ENCODE results near the gene CSAD. TPM values are rescaled to one million over a fixed set of nuclear protein-coding genes. Genes with fewer than 3 reads are reported as not detected.

Gene CSAD
- total and polyA plus RNA-seq, 2 of the 13 experiments (the other 11 are each of a cell fraction or from before 2014, with no cell fraction given): 7.2 to 23.5 TPM

DNA sequence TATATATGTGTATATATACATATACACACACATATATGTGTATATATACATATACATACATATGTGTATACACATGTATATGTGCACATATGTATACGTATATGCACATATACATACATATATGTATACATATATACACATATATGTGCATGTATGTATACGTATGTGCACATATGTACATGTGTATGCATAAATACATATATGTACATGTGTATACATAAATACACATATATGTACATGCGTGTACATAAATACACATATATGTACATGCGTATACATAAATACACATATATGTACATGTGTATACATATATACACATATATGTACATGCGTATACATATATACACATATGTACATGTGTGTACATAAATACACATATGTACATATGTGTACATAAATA, 33.5 kb downstream of the CSAD start:
- POLR2A ChIA-PET: no interaction called here
- BruUV-seq (replicated peaks): no TSS peak
- peaks cover 23% of the 10 kb centered on the region for H3K4me1 ChIP-seq (ENCODE audit: insufficient read depth, low read length)
- no peaks in the 10 kb centered on the region for H3K36me3 ChIP-seq (replicated peaks in 1 of 2; ENCODE audit: control insufficient read depth in 1 of 2, insufficient read depth in 2 of 2, low read length in 2 of 2)
- no peak for ATAC-seq
- no peaks in the 10 kb centered on the region for H4K20me1 ChIP-seq (ENCODE audit: insufficient read depth, low read length)
- H3K79me2 ChIP-seq (ENCODE audit: insufficient read depth, low read length): no peaks in the 10 kb centered on the region
- H3K27ac ChIP-seq (ENCODE audit: extremely low read length, insufficient read depth, low read length): no peak overlapping the region
- in situ Hi-C loops (cut with HindIII; ENCODE audit: extremely low pct_ligation_motif_present, low pct_unique_long_range_greater_than_20kb) (no loop called here), intact Hi-C loops (cut with micrococcal nuclease; ENCODE audit: unreplicated experiment) (loop anchor here (5.0 kb wide), 1 partner anchor 45 kb away; the partner anchor contains the start of gene SOAT2)
- 92% methylated on average over 5 of the region's 5 CpGs for WGBS (ENCODE audit: low lambda C conversion rate)
- H3K9me3 ChIP-seq (ENCODE audit: low read length): no peaks in the 10 kb centered on the region
- CTCF ChIA-PET (ENCODE audit: low intra/inter-chr PET ratio, low total read pairs): no interaction called here
- H3K27me3 ChIP-seq (ENCODE audit: control insufficient read depth in 1 of 2, insufficient read depth in 2 of 2, low read length in 2 of 2): no peaks in the 10 kb centered on the region
- no peak overlapping the region for H2AFZ ChIP-seq (ENCODE audit: low read length)
- H3K4me2 ChIP-seq (ENCODE audit: low read depth, low read length): no peak overlapping the region
- TF ChIP-seq KLF11 (CRISPR knock-in tag; IDR thresholded peaks at IDR 0.05): no peak
- TF ChIP-seq, protein P1, sequence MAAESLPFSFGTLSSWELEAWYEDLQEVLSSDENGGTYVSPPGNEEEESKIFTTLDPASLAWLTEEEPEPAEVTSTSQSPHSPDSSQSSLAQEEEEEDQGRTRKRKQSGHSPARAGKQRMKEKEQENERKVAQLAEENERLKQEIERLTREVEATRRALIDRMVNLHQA (CRISPR knock-in tag; IDR thresholded peaks at IDR 0.05): no peak
- TF ChIP-seq TP53 (CRISPR knock-in tag; conservative IDR thresholded peaks at IDR 0.05): no peak
- H3K9ac ChIP-seq (ENCODE audit: insufficient read depth, low read depth, low read length): no peak overlapping the region
- no peak overlapping the region for H3K4me3 ChIP-seq (replicated peaks in 1 of 3; ENCODE audit: insufficient read depth in 1 of 3, low read depth in 2 of 3, low read length in 3 of 3)
- DNase-seq (ENCODE audit: low spot score): no peak
- no peak for FAIRE-seq

DNA sequence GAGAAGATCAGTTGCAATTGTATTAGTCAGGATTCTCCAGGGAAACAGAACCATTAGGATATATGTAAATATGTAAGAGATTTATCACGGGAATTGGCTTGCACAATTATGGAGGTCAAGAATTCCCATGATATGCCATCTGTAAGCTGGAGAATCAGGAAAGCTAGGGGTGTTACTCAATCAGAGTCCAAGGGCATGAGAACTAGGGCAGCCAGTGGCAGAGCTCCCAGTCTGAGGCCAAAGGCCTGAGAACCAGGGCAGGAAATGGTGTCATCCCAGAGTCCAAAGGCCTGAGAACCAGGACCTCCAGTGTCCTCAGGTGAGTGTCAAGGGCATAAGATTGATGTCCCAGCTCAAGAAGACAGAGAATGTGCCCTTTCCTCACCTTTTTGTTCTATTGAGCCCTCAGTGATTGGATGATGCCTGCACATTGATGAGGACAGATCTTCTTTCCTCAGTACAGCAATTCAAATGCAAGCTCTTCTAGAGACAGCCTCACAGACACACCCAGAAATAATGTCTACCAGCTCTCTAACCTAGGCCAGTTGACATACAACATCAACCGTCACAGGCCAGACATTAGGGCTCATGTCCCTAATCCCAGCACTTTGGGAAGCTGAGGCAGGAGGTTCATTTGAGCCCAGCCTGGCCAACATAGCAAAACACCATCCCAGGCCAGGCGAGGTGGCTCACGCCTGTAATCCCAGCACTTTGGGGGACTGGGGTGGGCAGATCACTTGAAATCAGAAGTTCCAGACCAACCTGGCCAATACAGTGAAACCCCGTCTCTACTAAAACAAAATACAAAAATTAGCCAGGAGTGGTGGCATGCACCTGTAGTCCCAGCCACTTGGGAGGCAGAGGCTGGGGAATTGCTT, 35.1 kb downstream of the CSAD start:
- no peak overlapping the region for H3K4me2 ChIP-seq (ENCODE audit: low read depth, low read length)
- in situ Hi-C loops (cut with HindIII; ENCODE audit: extremely low pct_ligation_motif_present, low pct_unique_long_range_greater_than_20kb): no loop called here
- CTCF ChIA-PET (ENCODE audit: low intra/inter-chr PET ratio, low total read pairs): no interaction called here
- H3K4me1 ChIP-seq (ENCODE audit: insufficient read depth, low read length): peaks cover 23% of the 10 kb centered on the region
- H3K9me3 ChIP-seq (ENCODE audit: low read length): no peaks in the 10 kb centered on the region
- FAIRE-seq: peak; percentile 91
- H3K36me3 ChIP-seq (replicated peaks in 1 of 2; ENCODE audit: control insufficient read depth in 1 of 2, insufficient read depth in 2 of 2, low read length in 2 of 2): no peaks in the 10 kb centered on the region
- no peak overlapping the region for H3K4me3 ChIP-seq (replicated peaks in 1 of 3; ENCODE audit: insufficient read depth in 1 of 3, low read depth in 2 of 3, low read length in 3 of 3)
- H3K9ac ChIP-seq (ENCODE audit: insufficient read depth, low read depth, low read length): no peak overlapping the region
- no peaks in the 10 kb centered on the region for H3K27me3 ChIP-seq (ENCODE audit: control insufficient read depth in 1 of 2, insufficient read depth in 2 of 2, low read length in 2 of 2)
- POLR2A ChIA-PET: interaction anchor here (1.0 to 1.4 kb wide), 4 partner anchors 15 to 67 kb away, joined by 3 to 18 read pairs (median 10); partner anchors contain the start of genes SOAT2 and SPRYD3
- H3K27ac ChIP-seq (ENCODE audit: extremely low read length, insufficient read depth, low read length): no peak overlapping the region
- no peaks in the 10 kb centered on the region for H4K20me1 ChIP-seq (ENCODE audit: insufficient read depth, low read length)
- no peak overlapping the region for H2AFZ ChIP-seq (ENCODE audit: low read length)
- WGBS (ENCODE audit: low lambda C conversion rate): 34% methylated on average over 5 of the region's 5 CpGs
- ATAC-seq: peak; percentile 98
- intact Hi-C loops (cut with micrococcal nuclease; ENCODE audit: unreplicated experiment): loop anchor here (5.0 kb wide), 1 partner anchor 43 kb away; the partner anchor contains the start of gene SOAT2
- DNase-seq (ENCODE audit: low spot score): peak; percentile 84
- BruUV-seq (replicated peaks): no TSS peak
- H3K79me2 ChIP-seq (ENCODE audit: insufficient read depth, low read length): no peaks in the 10 kb centered on the region
- TF ChIP-seq FOXP1 (IDR thresholded peaks at IDR 0.05): no peak
- peak; percentile 37; the same call in 1 of the 2 replicates for TF ChIP-seq FOXP1 (CRISPR knock-in tag; IDR thresholded peaks at IDR 0.05)
- peak; percentile 41 for TF ChIP-seq FOXA3 (CRISPR knock-in tag; IDR thresholded peaks at IDR 0.05)
- TF ChIP-seq, protein P2, sequence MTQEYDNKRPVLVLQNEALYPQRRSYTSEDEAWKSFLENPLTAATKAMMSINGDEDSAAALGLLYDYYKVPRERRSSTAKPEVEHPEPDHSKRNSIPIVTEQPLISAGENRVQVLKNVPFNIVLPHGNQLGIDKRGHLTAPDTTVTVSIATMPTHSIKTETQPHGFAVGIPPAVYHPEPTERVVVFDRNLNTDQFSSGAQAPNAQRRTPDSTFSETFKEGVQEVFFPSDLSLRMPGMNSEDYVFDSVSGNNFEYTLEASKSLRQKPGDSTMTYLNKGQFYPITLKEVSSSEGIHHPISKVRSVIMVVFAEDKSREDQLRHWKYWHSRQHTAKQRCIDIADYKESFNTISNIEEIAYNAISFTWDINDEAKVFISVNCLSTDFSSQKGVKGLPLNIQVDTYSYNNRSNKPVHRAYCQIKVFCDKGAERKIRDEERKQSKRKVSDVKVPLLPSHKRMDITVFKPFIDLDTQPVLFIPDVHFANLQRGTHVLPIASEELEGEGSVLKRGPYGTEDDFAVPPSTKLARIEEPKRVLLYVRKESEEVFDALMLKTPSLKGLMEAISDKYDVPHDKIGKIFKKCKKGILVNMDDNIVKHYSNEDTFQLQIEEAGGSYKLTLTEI (CRISPR knock-in tag; conservative IDR thresholded peaks at IDR 0.05): no peak
- TF ChIP-seq, protein P3, sequence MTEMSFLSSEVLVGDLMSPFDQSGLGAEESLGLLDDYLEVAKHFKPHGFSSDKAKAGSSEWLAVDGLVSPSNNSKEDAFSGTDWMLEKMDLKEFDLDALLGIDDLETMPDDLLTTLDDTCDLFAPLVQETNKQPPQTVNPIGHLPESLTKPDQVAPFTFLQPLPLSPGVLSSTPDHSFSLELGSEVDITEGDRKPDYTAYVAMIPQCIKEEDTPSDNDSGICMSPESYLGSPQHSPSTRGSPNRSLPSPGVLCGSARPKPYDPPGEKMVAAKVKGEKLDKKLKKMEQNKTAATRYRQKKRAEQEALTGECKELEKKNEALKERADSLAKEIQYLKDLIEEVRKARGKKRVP (CRISPR knock-in tag; IDR thresholded peaks at IDR 0.05): no peak
- TF ChIP-seq PHB2 (IDR thresholded peaks at IDR 0.05; ENCODE audit: partially characterized antibody): no peak
- no peak for TF ChIP-seq ZNF550 (CRISPR knock-in tag; IDR thresholded peaks at IDR 0.05; ENCODE audit: borderline replicate concordance)
- no peak for TF ChIP-seq KMT2A (CRISPR knock-in tag; IDR thresholded peaks at IDR 0.05)
- 0 out of 3 replicates have a peak, but pooled peaks have one; percentile 26 for TF ChIP-seq MXI1 (IDR thresholded peaks at IDR 0.05; ENCODE audit: borderline replicate concordance, low read depth, low read length)
- TF ChIP-seq, protein P4, sequence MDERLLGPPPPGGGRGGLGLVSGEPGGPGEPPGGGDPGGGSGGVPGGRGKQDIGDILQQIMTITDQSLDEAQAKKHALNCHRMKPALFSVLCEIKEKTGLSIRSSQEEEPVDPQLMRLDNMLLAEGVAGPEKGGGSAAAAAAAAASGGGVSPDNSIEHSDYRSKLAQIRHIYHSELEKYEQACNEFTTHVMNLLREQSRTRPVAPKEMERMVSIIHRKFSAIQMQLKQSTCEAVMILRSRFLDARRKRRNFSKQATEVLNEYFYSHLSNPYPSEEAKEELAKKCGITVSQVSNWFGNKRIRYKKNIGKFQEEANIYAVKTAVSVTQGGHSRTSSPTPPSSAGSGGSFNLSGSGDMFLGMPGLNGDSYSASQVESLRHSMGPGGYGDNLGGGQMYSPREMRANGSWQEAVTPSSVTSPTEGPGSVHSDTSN (CRISPR knock-in tag; IDR thresholded peaks at IDR 0.05): no peak

All from HepG2 (cell line).